Endothelial cell of umbilical vein (primary cell): ENCODE results near the gene VEGFA. TPM values are rescaled to one million over a fixed set of nuclear protein-coding genes. Genes with fewer than 3 reads are reported as not detected.

ENCODE experiments used
- BruUV-seq: library from RNA; stranded (reverse); fragments of 400-500 nt; replicated peaks from 2 replicates; lab custom pipeline; 2021; lab: Mats Ljungman, UMichigan
- CTCF ChIA-PET: fragments of 300-600, 350-600 bp; sonication (Branson Sonifier 250); formaldehyde crosslinking; loops from one replicate; lab custom pipeline; 2021; ENCODE audit warnings: antibody characterized with exemption, inconsistent platforms; lab: Charles Lee
- POLR2A ChIA-PET: fragments of 300-600, 350-600 bp; sonication (Branson Sonifier 250); formaldehyde crosslinking; loops from one replicate; lab custom pipeline; 2021; ENCODE audit warnings: antibody characterized with exemption, inconsistent platforms; lab: Charles Lee
- DNase-seq: peaks from one replicate; pipeline ENCODE4 v3.0.0-alpha.2; 2011; ENCODE audit warnings: low read depth, low spot score
- FAIRE-seq: peaks from 2 replicates; lab custom pipeline; 2011; peaks lifted over from hg19 to GRCh38; lab: Jason Lieb, UNC
- H2AFZ ChIP-seq: 2 replicates; pipeline ENCODE4 v1.6.0; 2012; ENCODE audit warnings: low read depth, low read length, control low read depth, inconsistent platforms
- H3K27ac ChIP-seq: 2 replicates; pipeline ENCODE4 v1.5.1; 2011; ENCODE audit warnings: low read depth, mild to moderate bottlenecking, control low read depth, low read length, moderate library complexity; ENCODE audit not compliant: insufficient read depth
- H3K27me3 ChIP-seq, 2 experiments: 2 replicates each; pipeline versions ENCODE4 v1.6.0 to v1.6.1; 2011; ENCODE audit warnings: low read length in 2 of 2, mixed read lengths in 1 of 2; ENCODE audit not compliant: control insufficient read depth in 2 of 2, insufficient read depth in 2 of 2
- H3K36me3 ChIP-seq, 2 experiments: 2 replicates in 1 of 2; 3 replicates in 1 of 2; pipeline ENCODE4 v1.5.1; 2011; ENCODE audit warnings: low read length in 2 of 2, mild to moderate bottlenecking in 1 of 2, moderate library complexity in 1 of 2; ENCODE audit not compliant: control insufficient read depth in 2 of 2, insufficient read depth in 2 of 2; ENCODE audit errors: extremely low read depth in 1 of 2
- H3K4me1 ChIP-seq: 3 replicates; pipeline ENCODE4 v1.5.1; 2011; ENCODE audit warnings: mild to moderate bottlenecking, low read length; ENCODE audit not compliant: control insufficient read depth, insufficient read depth; ENCODE audit errors: extremely low read depth
- H3K4me2 ChIP-seq: 2 replicates; pipeline ENCODE4 v1.6.1; 2011; ENCODE audit warnings: low read length, control low read depth, mixed read lengths; ENCODE audit not compliant: insufficient read depth
- H3K4me3 ChIP-seq, 3 experiments: fragments of 200-600 bp in 1 of 3; sonication (generic), shearing (Covaris generic) in 1 of 3; replicated peaks in 1 of 3; 2 replicates each; pipeline ENCODE4 v1.5.1; 2011 to 2016; ENCODE audit warnings: control low read depth in 3 of 3, low read length in 3 of 3, mild to moderate bottlenecking in 2 of 3, inconsistent platforms in 1 of 3, low read depth in 1 of 3, moderate library complexity in 1 of 3; ENCODE audit not compliant: insufficient read depth in 1 of 3
- H3K79me2 ChIP-seq: 2 replicates; pipeline ENCODE4 v1.6.0; 2012; ENCODE audit warnings: low read length, inconsistent platforms; ENCODE audit not compliant: control insufficient read depth, insufficient read depth
- H3K9ac ChIP-seq: replicated peaks from 2 replicates; pipeline ENCODE3; 2011; ENCODE audit warnings: low read length, control low read depth; ENCODE audit not compliant: insufficient read depth; ENCODE audit errors: extremely low read depth
- H3K9me1 ChIP-seq: replicated peaks from 3 replicates; pipeline ENCODE4 v1.6.0; 2011; ENCODE audit warnings: mild to moderate bottlenecking, low read length; ENCODE audit not compliant: control insufficient read depth, insufficient read depth; ENCODE audit errors: extremely low read depth
- H3K9me3 ChIP-seq: replicated peaks from 2 replicates; pipeline ENCODE4 v1.5.1; 2012; ENCODE audit warnings: low read length, inconsistent platforms; ENCODE audit not compliant: control insufficient read depth, insufficient read depth
- H4K20me1 ChIP-seq: replicated peaks from 2 replicates; pipeline ENCODE3; 2011; ENCODE audit warnings: mild to moderate bottlenecking, low read length; ENCODE audit not compliant: control insufficient read depth, insufficient read depth; ENCODE audit errors: extremely low read depth
- EZH2 ChIP-seq: IDR thresholded peaks from 2 replicates; pipeline ENCODE4 v1.6.1; 2012; ENCODE audit warnings: borderline replicate concordance, low read depth, mild to moderate bottlenecking, moderate library complexity, low read length, inconsistent platforms; ENCODE audit not compliant: severe bottlenecking
- FOS ChIP-seq: IDR thresholded peaks from 2 replicates; pipeline ENCODE4 v1.6.1; 2011; ENCODE audit warnings: mild to moderate bottlenecking, low read length, moderate library complexity, borderline replicate concordance; ENCODE audit not compliant: insufficient read depth
- GATA2 ChIP-seq: IDR thresholded peaks from 2 replicates; pipeline ENCODE4 v1.7.0; 2011; ENCODE audit warnings: low read depth, mild to moderate bottlenecking, moderate library complexity, mixed read lengths, low read length; ENCODE audit not compliant: insufficient read length, insufficient read depth
- JUN ChIP-seq: IDR thresholded peaks from 2 replicates; pipeline ENCODE4 v1.6.1; 2011; ENCODE audit warnings: borderline replicate concordance, low read depth; ENCODE audit not compliant: insufficient read length, insufficient read depth
- MYC ChIP-seq: IDR thresholded peaks from one replicate; pipeline ENCODE4 v1.6.1; 2011; ENCODE audit warnings: mild to moderate bottlenecking, low read depth, low read length
- POLR2A ChIP-seq: IDR thresholded peaks from 2 replicates; pipeline ENCODE4 v1.6.1; 2012; ENCODE audit warnings: low read depth, mild to moderate bottlenecking, control low read depth, low read length
- POLR2AphosphoS5 ChIP-seq: IDR thresholded peaks from 2 replicates; pipeline ENCODE4 v1.6.1; 2012; ENCODE audit warnings: low read depth, mild to moderate bottlenecking, control low read depth, low read length, moderate library complexity; ENCODE audit not compliant: insufficient read depth
- dilution Hi-C: fragments of 300-500 bp; cut with MboI; formaldehyde crosslinking; loops from one replicate; pipeline ENCODE4 v1.15.0; 2019; ENCODE audit warnings: low sequenced_read_pairs; ENCODE audit not compliant: extremely low pct_ligation_motif_present
- intact Hi-C: fragments of 100-400 bp; cut with micrococcal nuclease; formaldehyde crosslinking; loops from one replicate; pipeline ENCODE4 v1.10.0; 2022
- polyA plus RNA-seq, 4 experiments: library from polyadenylated mRNA; depleted of rRNA in 3 of 4; stranded (reverse) in 3 of 4; unstranded in 1 of 4; fragments of >200 nt; gene quantifications; 2 replicates each; pipeline versions ENCODE4 v1.2.1 to v1.2.3, GENCODE V29; 2011 to 2012; ENCODE audit warnings: missing spikeins in 1 of 4
- total RNA-seq: library from RNA; stranded (reverse); gene quantifications from 2 replicates; pipeline ENCODE4 v1.2.3, GENCODE V29; 2021
- TF ChIP-seq, protein P1 (sequence below): IDR thresholded peaks from 2 replicates; pipeline ENCODE4 v1.6.1; 2011; ENCODE audit not compliant: insufficient read depth, insufficient read length
- TF ChIP-seq, protein P2 (sequence below), 2 donors: IDR thresholded peaks; 1 replicate in 1 of 2; 2 replicates in 1 of 2; pipeline ENCODE4 v1.5.1; 2011; ENCODE audit warnings: low read length in 2 of 2, mild to moderate bottlenecking in 2 of 2, moderate library complexity in 2 of 2, control low read depth in 1 of 2, inconsistent platforms in 1 of 2, low read depth in 1 of 2; ENCODE audit not compliant: insufficient read depth in 1 of 2; ENCODE audit errors: extremely low read depth in 1 of 2

Gene VEGFA
- total and polyA plus RNA-seq, 2 donors (not counting 3 experiments of a cell fraction or from before 2014, with no cell fraction given): 18.1 to 19.9 TPM

DNA sequence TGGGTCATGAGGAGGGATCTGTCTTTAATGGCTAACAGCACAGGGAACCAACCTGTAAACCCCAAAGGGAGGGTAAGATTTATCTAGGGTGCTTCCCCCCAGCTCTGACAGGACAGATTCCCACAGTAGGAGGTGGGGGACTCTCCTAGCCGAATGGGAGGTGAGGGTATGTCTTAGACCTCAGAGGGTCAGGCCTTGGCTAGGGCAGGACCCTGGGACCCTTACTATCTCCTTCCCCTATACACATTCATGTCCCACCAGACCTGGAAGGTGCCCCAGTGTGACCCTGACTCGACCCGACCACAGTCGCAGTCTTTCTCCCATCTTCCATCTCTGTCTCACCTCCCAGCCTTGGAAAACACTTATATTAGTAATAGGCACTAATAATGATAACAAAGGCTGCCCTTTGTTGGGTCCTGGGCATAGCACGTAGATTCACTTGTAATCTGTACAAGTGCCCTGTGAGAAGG is 36.8 kb downstream of the VEGFA start:
- Histone ChIP-seq H3K4me3 (no peak overlapping the region), H4K20me1 (no peaks in the 10 kb centered on the region), H3K27me3 (peaks cover 0 to 9% of the 10 kb centered on the region in 2 experiments), H3K4me1 (no peaks in the 10 kb centered on the region), H3K4me2 (no peak overlapping the region), H3K9ac (no peak overlapping the region), H3K36me3 (no peaks in the 10 kb centered on the region), H3K27ac (no peak overlapping the region), H2AFZ (no peak overlapping the region), H3K79me2 (no peaks in the 10 kb centered on the region), H3K9me1 (no peaks in the 10 kb centered on the region), H3K9me3 (no peaks in the 10 kb centered on the region)
- no peak for FAIRE-seq
- ChIA-PET POLR2A (no interaction called here), CTCF (interaction anchor here (1.2 to 1.5 kb wide), 3 partner anchors 10 to 272 kb away, joined by 3 to 5 read pairs (median 4); no protein-coding TSS in a partner anchor)
- no TSS peak for BruUV-seq
- dilution Hi-C loops (no loop called here), intact Hi-C loops (no loop called here)
- TF ChIP-seq GATA2: no peak
- no peak for TF ChIP-seq POLR2AphosphoS5
- no peak for TF ChIP-seq FOS
- TF ChIP-seq JUN: no peak
- TF ChIP-seq, protein P1, sequence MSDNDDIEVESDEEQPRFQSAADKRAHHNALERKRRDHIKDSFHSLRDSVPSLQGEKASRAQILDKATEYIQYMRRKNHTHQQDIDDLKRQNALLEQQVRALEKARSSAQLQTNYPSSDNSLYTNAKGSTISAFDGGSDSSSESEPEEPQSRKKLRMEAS: no peak
- TF ChIP-seq POLR2A: no peak
- TF ChIP-seq, protein P2, sequence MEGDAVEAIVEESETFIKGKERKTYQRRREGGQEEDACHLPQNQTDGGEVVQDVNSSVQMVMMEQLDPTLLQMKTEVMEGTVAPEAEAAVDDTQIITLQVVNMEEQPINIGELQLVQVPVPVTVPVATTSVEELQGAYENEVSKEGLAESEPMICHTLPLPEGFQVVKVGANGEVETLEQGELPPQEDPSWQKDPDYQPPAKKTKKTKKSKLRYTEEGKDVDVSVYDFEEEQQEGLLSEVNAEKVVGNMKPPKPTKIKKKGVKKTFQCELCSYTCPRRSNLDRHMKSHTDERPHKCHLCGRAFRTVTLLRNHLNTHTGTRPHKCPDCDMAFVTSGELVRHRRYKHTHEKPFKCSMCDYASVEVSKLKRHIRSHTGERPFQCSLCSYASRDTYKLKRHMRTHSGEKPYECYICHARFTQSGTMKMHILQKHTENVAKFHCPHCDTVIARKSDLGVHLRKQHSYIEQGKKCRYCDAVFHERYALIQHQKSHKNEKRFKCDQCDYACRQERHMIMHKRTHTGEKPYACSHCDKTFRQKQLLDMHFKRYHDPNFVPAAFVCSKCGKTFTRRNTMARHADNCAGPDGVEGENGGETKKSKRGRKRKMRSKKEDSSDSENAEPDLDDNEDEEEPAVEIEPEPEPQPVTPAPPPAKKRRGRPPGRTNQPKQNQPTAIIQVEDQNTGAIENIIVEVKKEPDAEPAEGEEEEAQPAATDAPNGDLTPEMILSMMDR (IDR thresholded peaks at IDR 0.05; ENCODE audit: extremely low read depth in 1 of 2, insufficient read depth in 1 of 2, low read depth in 1 of 2, low read length in 2 of 2): no peak
- TF ChIP-seq MYC: no peak
- TF ChIP-seq EZH2: no peak
- DNase-seq: no peak
